ENCODE measurements around the gene FOXO4. TPM values are rescaled to one million over a fixed set of nuclear protein-coding genes. Genes with fewer than 3 reads are reported as not detected.

The FOXO4 gene
- total RNA-seq, 4 donors from 2014 or later = 21.0 to 36.8 (median 28.2) TPM

- Histone ChIP-seq H3K27me3 (no peaks in the 10 kb centered on the region), H3K9me3 (no peaks in the 10 kb centered on the region), H3K4me1 (no peaks in the 10 kb centered on the region), H3K4me3 (no peak overlapping the region), H3K27ac (no peak overlapping the region), H3K36me3 (no peaks in the 10 kb centered on the region)
- DNase-seq (ENCODE audit: low spot score in 2 of 2) = no peak
- no peak for TF ChIP-seq EP300 (IDR thresholded peaks at IDR 0.05)
- TF ChIP-seq, protein P1, sequence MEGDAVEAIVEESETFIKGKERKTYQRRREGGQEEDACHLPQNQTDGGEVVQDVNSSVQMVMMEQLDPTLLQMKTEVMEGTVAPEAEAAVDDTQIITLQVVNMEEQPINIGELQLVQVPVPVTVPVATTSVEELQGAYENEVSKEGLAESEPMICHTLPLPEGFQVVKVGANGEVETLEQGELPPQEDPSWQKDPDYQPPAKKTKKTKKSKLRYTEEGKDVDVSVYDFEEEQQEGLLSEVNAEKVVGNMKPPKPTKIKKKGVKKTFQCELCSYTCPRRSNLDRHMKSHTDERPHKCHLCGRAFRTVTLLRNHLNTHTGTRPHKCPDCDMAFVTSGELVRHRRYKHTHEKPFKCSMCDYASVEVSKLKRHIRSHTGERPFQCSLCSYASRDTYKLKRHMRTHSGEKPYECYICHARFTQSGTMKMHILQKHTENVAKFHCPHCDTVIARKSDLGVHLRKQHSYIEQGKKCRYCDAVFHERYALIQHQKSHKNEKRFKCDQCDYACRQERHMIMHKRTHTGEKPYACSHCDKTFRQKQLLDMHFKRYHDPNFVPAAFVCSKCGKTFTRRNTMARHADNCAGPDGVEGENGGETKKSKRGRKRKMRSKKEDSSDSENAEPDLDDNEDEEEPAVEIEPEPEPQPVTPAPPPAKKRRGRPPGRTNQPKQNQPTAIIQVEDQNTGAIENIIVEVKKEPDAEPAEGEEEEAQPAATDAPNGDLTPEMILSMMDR (IDR thresholded peaks at IDR 0.05) = no peak
- TF ChIP-seq POLR2A (IDR thresholded peaks at IDR 0.05) = no peak
- no peak for TF ChIP-seq POLR2AphosphoS5 (IDR thresholded peaks at IDR 0.05)
- WGBS = 57% methylated on average over 3 of the region's 3 CpGs
Measured at GRCh38 chrX:71081330-71082123, 14.1 kb upstream of the FOXO4 start.

GRCh38 chrX:71082124-71082647, 13.5 kb upstream of the FOXO4 start:
- H3K27ac ChIP-seq = no peak overlapping the region
- H3K4me3 ChIP-seq = no peak overlapping the region
- H3K36me3 ChIP-seq = no peaks in the 10 kb centered on the region
- WGBS = 79% methylated on average over 5 of the region's 5 CpGs
- H3K27me3 ChIP-seq = no peaks in the 10 kb centered on the region
- DNase-seq (ENCODE audit: low spot score in 2 of 2) = no peak
- no peaks in the 10 kb centered on the region for H3K9me3 ChIP-seq
- TF ChIP-seq, protein P1 (IDR thresholded peaks at IDR 0.05) = no peak
- TF ChIP-seq EP300 (IDR thresholded peaks at IDR 0.05) = no peak
- TF ChIP-seq POLR2A (IDR thresholded peaks at IDR 0.05) = no peak
- TF ChIP-seq POLR2AphosphoS5 (IDR thresholded peaks at IDR 0.05) = no peak
- no peaks in the 10 kb centered on the region for H3K4me1 ChIP-seq

DNA sequence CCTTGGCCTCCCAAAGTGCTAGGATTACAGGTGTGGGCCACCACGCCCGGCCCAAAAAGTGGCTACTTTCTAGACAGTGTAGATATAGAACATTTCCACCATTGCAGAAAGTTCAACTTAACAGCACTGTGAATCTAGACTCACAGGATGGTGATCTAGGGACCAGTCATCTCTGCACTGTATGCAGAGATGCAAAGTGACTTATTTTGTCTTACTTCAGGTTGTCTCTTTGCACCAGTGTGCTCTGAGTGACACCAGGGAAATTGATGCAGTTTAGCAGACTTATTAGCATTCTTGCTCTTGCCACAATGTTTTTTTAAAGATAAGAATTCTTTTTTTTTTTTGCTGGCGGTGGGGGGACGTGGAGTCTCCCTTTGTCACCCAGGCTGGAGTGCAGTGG, 12.8 kb upstream of the FOXO4 start:
- no peaks in the 10 kb centered on the region for H3K36me3 ChIP-seq
- H3K9me3 ChIP-seq = no peaks in the 10 kb centered on the region
- no peaks in the 10 kb centered on the region for H3K27me3 ChIP-seq
- no peak for DNase-seq (ENCODE audit: low spot score in 2 of 2)
- H3K4me3 ChIP-seq = no peak overlapping the region
- no peaks in the 10 kb centered on the region for H3K4me1 ChIP-seq
- 70% methylated on average over 4 of the region's 4 CpGs for WGBS
- H3K27ac ChIP-seq = no peak overlapping the region
- TF ChIP-seq, protein P1 (IDR thresholded peaks at IDR 0.05) = no peak
- TF ChIP-seq EP300 (IDR thresholded peaks at IDR 0.05) = no peak
- no peak for TF ChIP-seq POLR2AphosphoS5 (IDR thresholded peaks at IDR 0.05)
- TF ChIP-seq POLR2A (IDR thresholded peaks at IDR 0.05) = no peak

GRCh38 chrX:71085900-71086299, 9.8 kb upstream of the FOXO4 start:
- TF ChIP-seq POLR2AphosphoS5 (IDR thresholded peaks at IDR 0.05) (no peak), EP300 (IDR thresholded peaks at IDR 0.05) (no peak), POLR2A (IDR thresholded peaks at IDR 0.05) (no peak)
- TF ChIP-seq, protein P1 (IDR thresholded peaks at IDR 0.05) = no peak
- DNase-seq (ENCODE audit: low spot score in 2 of 2) = no peak
- 50% methylated on average over 4 of the region's 4 CpGs for WGBS
- H3K27ac ChIP-seq = no peak overlapping the region
- no peaks in the 10 kb centered on the region for H3K27me3 ChIP-seq
- H3K9me3 ChIP-seq = no peaks in the 10 kb centered on the region
- H3K4me1 ChIP-seq = no peaks in the 10 kb centered on the region
- no peak overlapping the region for H3K4me3 ChIP-seq
- H3K36me3 ChIP-seq = no peaks in the 10 kb centered on the region

DNA sequence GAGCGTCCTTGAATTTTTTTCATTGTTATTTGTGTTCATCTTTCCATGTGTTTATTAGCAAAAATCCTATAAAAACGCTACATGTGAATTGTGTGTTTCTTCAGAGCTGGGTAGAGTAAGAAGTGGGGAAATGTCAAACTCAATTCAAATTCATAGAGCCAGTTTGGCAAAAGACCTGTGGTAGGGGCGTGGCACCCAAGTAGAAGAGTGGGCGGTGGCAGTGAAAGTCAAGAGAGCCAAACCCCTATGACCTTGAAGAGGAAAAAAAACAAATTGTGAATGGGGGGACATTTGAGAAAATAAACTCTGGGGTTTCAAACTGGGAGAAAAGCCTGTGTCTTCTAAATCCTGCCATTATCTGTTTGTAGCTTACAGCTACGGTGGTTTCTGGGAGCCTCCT, 4.4 kb upstream of the FOXO4 start:
- no peak overlapping the region for H3K4me3 ChIP-seq
- no peak overlapping the region for H3K27ac ChIP-seq
- no peak for DNase-seq (ENCODE audit: low spot score in 2 of 2)
- no peak for TF ChIP-seq POLR2A (IDR thresholded peaks at IDR 0.05)
- TF ChIP-seq POLR2AphosphoS5 (IDR thresholded peaks at IDR 0.05) = no peak
- no peak for TF ChIP-seq EP300 (IDR thresholded peaks at IDR 0.05)
- TF ChIP-seq, protein P1 (IDR thresholded peaks at IDR 0.05) = no peak
- H3K27me3 ChIP-seq = no peaks in the 10 kb centered on the region
- WGBS = 71% methylated on average over 5 of the region's 5 CpGs
- H3K36me3 ChIP-seq = no peaks in the 10 kb centered on the region
- no peaks in the 10 kb centered on the region for H3K9me3 ChIP-seq
- H3K4me1 ChIP-seq = peaks cover 7% of the 10 kb centered on the region
